Measurements from ENCODE around the gene LPCAT1. TPM values are rescaled to one million over a fixed set of nuclear protein-coding genes. Genes with fewer than 3 reads are reported as not detected.

Gene LPCAT1
- total and polyA plus RNA-seq, 2 experiments from 2014 or later = 78.0 to 255 TPM

- Mint-ChIP-seq H3K4me3 (no peak overlapping the region), H3K9me3 (no peaks in the 10 kb centered on the region), H3K36me3 (ENCODE audit: low read depth) (peaks cover 43% of the 10 kb centered on the region), H3K4me1 (peaks cover 31% of the 10 kb centered on the region), H3K27ac (no peak overlapping the region), H3K27me3 (ENCODE audit: insufficient read depth, low read depth, poor library complexity) (peaks cover 21% of the 10 kb centered on the region)
- H3K79me2 ChIP-seq (replicated peaks; ENCODE audit: insufficient read depth) = peaks cover 99% of the 10 kb centered on the region
- no peaks in the 10 kb centered on the region for H3K27me3 ChIP-seq (ENCODE audit: insufficient read depth)
- no peak overlapping the region for H3K4me3 ChIP-seq
- H3F3A ChIP-seq (replicated peaks; ENCODE audit: low read depth) = peaks cover 17% of the 10 kb centered on the region; the same call in 1 of the 2 replicates
- 0 out of 2 replicates have a peak, but pooled peaks cover 5% of the 10 kb centered on the region for H3K36me3 ChIP-seq (ENCODE audit: insufficient read depth)
- H2AFZ ChIP-seq = no peak overlapping the region
- no peak overlapping the region for H3K4me2 ChIP-seq
- no peak for DNase-seq (ENCODE audit: low spot score)
- no peak overlapping the region for H3K27ac ChIP-seq (ENCODE audit: low read depth)
- peaks cover 22% of the 10 kb centered on the region; the same call in 1 of the 2 replicates for H3K4me1 ChIP-seq (ENCODE audit: insufficient read depth)
- no peak for TF ChIP-seq ZNF462 (CRISPR knock-in tag; IDR thresholded peaks at IDR 0.05)
- no peak for TF ChIP-seq NANOG (IDR thresholded peaks at IDR 0.05; ENCODE audit: borderline replicate concordance)
- no peak for TF ChIP-seq POLR2AphosphoS5 (IDR thresholded peaks at IDR 0.05; ENCODE audit: low read depth)
- no peak for TF ChIP-seq REST (IDR thresholded peaks at IDR 0.05; ENCODE audit: unreplicated experiment)
- no peak for TF ChIP-seq STAT1 (IDR thresholded peaks at IDR 0.05; ENCODE audit: unreplicated experiment)
- no peak for TF ChIP-seq CREB1 (CRISPR knock-in tag; IDR thresholded peaks at IDR 0.05; ENCODE audit: low read depth)
- no peaks in the 10 kb centered on the region for H3K9me2 ChIP-seq (ENCODE audit: insufficient read depth)
- no peak for ATAC-seq
- H4K20me1 ChIP-seq (replicated peaks; ENCODE audit: insufficient read depth) = peaks cover 64% of the 10 kb centered on the region
Measured at GRCh38 chr5:1500411-1501091, 23.2 kb downstream of the LPCAT1 start.

Measured in GM23338 (cell line).